Testis (tissue), 3 donors: ENCODE measurements around the gene KCNJ5. TPM values are rescaled to one million over a fixed set of nuclear protein-coding genes. Genes with fewer than 3 reads are reported as not detected.

Experiments
- DNase-seq: peaks from one replicate; pipeline ENCODE4 v3.0.0-alpha.2; 2019
- H3K27ac ChIP-seq, 2 donors: fragments of 200-600 bp; sonication (generic); one replicate each; pipeline ENCODE4 v1.5.1; 2019
- H3K27me3 ChIP-seq: fragments of 200-600 bp; sonication (generic); one replicate; pipeline ENCODE4 v1.5.1; 2019
- H3K36me3 ChIP-seq: fragments of 200-600 bp; sonication (generic); one replicate; pipeline ENCODE4 v1.5.1; 2017; ENCODE audit warnings: low read depth; ENCODE audit errors: missing control alignments
- H3K4me1 ChIP-seq: fragments of 200-600 bp; sonication (generic); one replicate; pipeline ENCODE4 v1.5.1; 2019
- H3K4me3 ChIP-seq, 2 donors: fragments of 200-600 bp; sonication (generic); one replicate each; pipeline ENCODE4 v1.5.1; 2017 to 2019
- H3K9me3 ChIP-seq: fragments of 200-600 bp; sonication (generic); one replicate; pipeline ENCODE4 v1.5.1; 2017
- CTCF ChIP-seq, 3 experiments: fragments of 450-650 bp in 2 of 3; fragments of 200-600 bp in 1 of 3; sonication (generic) in 1 of 3; IDR thresholded peaks; one replicate each; pipeline ENCODE4 v1.5.1; 2016 to 2019; ENCODE audit warnings: antibody characterized with exemption in 3 of 3, mild to moderate bottlenecking in 2 of 3, moderate library complexity in 1 of 3
- POLR2A ChIP-seq: fragments of 450-650 bp; IDR thresholded peaks from one replicate; pipeline ENCODE4 v1.6.1; 2017; ENCODE audit warnings: antibody characterized with exemption, mild to moderate bottlenecking, moderate library complexity
- WGBS, 2 donors: methylation state at CpG; one replicate each; pipeline ENCODE4 v1.1.5; 2018; 5-methylcytosine and 5-hydroxymethylcytosine counted together
- intact Hi-C: fragments of 100-400 bp; cut with DNase I; formaldehyde crosslinking; loops from one replicate; pipeline ENCODE4 v1.15.1; 2023; ENCODE audit warnings: low total_unique reads
- polyA plus RNA-seq: library from polyadenylated mRNA; stranded (reverse); fragments of 350-450 nt; fragmentation: Illumina TruSeq; extraction: RNeasy Lipid Tissue Mini Kit (QIAGEN cat#74804); gene quantifications from one replicate; pipeline ENCODE4 v1.2.3, GENCODE V29; 2014; ENCODE audit warnings: low read depth, low replicate concordance; ENCODE audit not compliant: insufficient read depth
- total RNA-seq, 2 donors: library from RNA; depleted of rRNA; stranded (reverse); fragments of >200 nt; gene quantifications; one replicate each; pipeline ENCODE4 v1.2.3, GENCODE V29; 2016

Gene KCNJ5
- total and polyA plus RNA-seq, 3 donors from 2014 or later, result 0.55 to 2.1 (median 1.5) TPM

GRCh38 chr11:128947773-128948172, 56.6 kb downstream of the KCNJ5 start:
- Histone ChIP-seq H3K4me1 (no peaks in the 10 kb centered on the region), H3K4me3 (no peak overlapping the region), H3K9me3 (no peaks in the 10 kb centered on the region), H3K27ac (no peak overlapping the region), H3K36me3 (no peaks in the 10 kb centered on the region), H3K27me3 (no peaks in the 10 kb centered on the region)
- WGBS, 2 donors, result 73 to 85% methylated on average over 2 of the region's 2 CpGs
- TF ChIP-seq CTCF (IDR thresholded peaks at IDR 0.05) (no peak), POLR2A (no peak)
- intact Hi-C loops, result no loop called here
- no peak for DNase-seq

GRCh38 chr11:128948583-128948982, 57.4 kb downstream of the KCNJ5 start:
- TF ChIP-seq POLR2A (no peak), CTCF (IDR thresholded peaks at IDR 0.05) (no peak)
- no peak overlapping the region for H3K27ac ChIP-seq
- no peak overlapping the region for H3K4me3 ChIP-seq
- no peak for DNase-seq
- no peaks in the 10 kb centered on the region for H3K9me3 ChIP-seq
- H3K27me3 ChIP-seq, result no peaks in the 10 kb centered on the region
- H3K4me1 ChIP-seq, result no peaks in the 10 kb centered on the region
- 70 to 73% methylated on average over 3 of the region's 3 CpGs for WGBS, 2 donors
- intact Hi-C loops, result no loop called here
- no peaks in the 10 kb centered on the region for H3K36me3 ChIP-seq

GRCh38 chr11:128949791-128950454, 58.8 kb downstream of the KCNJ5 start:
- H3K4me1 ChIP-seq, result no peaks in the 10 kb centered on the region
- H3K36me3 ChIP-seq, result no peaks in the 10 kb centered on the region
- no peaks in the 10 kb centered on the region for H3K9me3 ChIP-seq
- no peak overlapping the region for H3K27ac ChIP-seq
- intact Hi-C loops, result no loop called here
- H3K27me3 ChIP-seq, result no peaks in the 10 kb centered on the region
- no peak for DNase-seq
- TF ChIP-seq CTCF (IDR thresholded peaks at IDR 0.05), result no peak
- no peak for TF ChIP-seq POLR2A
- no peak overlapping the region for H3K4me3 ChIP-seq
- WGBS, 2 donors, result 77% methylated on average over 13 of the region's 13 CpGs

- TF ChIP-seq CTCF (IDR thresholded peaks at IDR 0.05) (no peak), POLR2A (no peak)
- H3K36me3 ChIP-seq, result no peaks in the 10 kb centered on the region
- DNase-seq, result no peak
- H3K27ac ChIP-seq, result no peak overlapping the region
- no peaks in the 10 kb centered on the region for H3K27me3 ChIP-seq
- 77 to 81% methylated on average over 16 of the region's 16 CpGs for WGBS, 2 donors
- no peaks in the 10 kb centered on the region for H3K9me3 ChIP-seq
- no peaks in the 10 kb centered on the region for H3K4me1 ChIP-seq
- H3K4me3 ChIP-seq, result no peak overlapping the region
- intact Hi-C loops, result no loop called here
Measured at GRCh38 chr11:128953151-128953550, 62.0 kb downstream of the KCNJ5 start.

- WGBS, 2 donors, result 65 to 75% methylated on average over 3 of the region's 3 CpGs
- intact Hi-C loops, result no loop called here
Measured at GRCh38 chr11:128955636-128956035, 64.5 kb downstream of the KCNJ5 start.

More at GRCh38 chr11:128955636-128956035, 64.5 kb downstream of the KCNJ5 start:
- H3K27me3 ChIP-seq, result no peaks in the 10 kb centered on the region
- no peaks in the 10 kb centered on the region for H3K9me3 ChIP-seq
- H3K36me3 ChIP-seq, result no peaks in the 10 kb centered on the region
- H3K4me3 ChIP-seq, result no peak overlapping the region
- no peak for DNase-seq
- no peak for TF ChIP-seq POLR2A
- no peak for TF ChIP-seq CTCF (IDR thresholded peaks at IDR 0.05)
- H3K4me1 ChIP-seq, result no peaks in the 10 kb centered on the region
- H3K27ac ChIP-seq, result no peak overlapping the region
